GM12873 (cell line): ENCODE measurements around the gene GRIN2A.

Experiments used
- TF ChIP-seq, protein P1 (sequence below): IDR thresholded peaks from 2 replicates; pipeline ENCODE4 v1.5.1; 2012; ENCODE audit warnings: low read depth, mild to moderate bottlenecking, moderate library complexity, low read length, control low read depth; ENCODE audit not compliant: insufficient read depth; ENCODE audit errors: missing control alignments

GRIN2A gene

GRCh38 chr16:9816644-9817043 is 365.6 kb downstream of the GRIN2A start:
- TF ChIP-seq, protein P1, sequence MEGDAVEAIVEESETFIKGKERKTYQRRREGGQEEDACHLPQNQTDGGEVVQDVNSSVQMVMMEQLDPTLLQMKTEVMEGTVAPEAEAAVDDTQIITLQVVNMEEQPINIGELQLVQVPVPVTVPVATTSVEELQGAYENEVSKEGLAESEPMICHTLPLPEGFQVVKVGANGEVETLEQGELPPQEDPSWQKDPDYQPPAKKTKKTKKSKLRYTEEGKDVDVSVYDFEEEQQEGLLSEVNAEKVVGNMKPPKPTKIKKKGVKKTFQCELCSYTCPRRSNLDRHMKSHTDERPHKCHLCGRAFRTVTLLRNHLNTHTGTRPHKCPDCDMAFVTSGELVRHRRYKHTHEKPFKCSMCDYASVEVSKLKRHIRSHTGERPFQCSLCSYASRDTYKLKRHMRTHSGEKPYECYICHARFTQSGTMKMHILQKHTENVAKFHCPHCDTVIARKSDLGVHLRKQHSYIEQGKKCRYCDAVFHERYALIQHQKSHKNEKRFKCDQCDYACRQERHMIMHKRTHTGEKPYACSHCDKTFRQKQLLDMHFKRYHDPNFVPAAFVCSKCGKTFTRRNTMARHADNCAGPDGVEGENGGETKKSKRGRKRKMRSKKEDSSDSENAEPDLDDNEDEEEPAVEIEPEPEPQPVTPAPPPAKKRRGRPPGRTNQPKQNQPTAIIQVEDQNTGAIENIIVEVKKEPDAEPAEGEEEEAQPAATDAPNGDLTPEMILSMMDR = no peak

DNA sequence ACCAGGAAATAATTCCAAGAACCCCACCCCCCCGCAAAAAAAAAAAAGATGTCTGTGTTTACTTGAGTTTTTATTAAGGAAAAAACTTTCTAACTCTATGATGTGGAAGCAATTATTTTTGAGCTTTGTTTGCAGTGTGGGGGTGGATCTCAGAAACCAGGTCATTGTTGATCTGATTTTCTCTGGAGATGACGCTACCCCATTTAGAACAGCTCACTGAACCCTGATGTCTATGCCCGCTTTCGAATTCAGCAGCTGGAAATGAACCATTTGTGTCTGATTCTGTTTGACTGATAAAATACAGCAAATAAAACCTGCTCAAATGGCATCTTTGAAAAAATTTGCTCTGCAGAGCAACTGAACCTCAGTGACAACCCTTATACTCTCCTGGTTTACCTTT is 368.6 kb downstream of the GRIN2A start:
- TF ChIP-seq, protein P1 = no peak

DNA sequence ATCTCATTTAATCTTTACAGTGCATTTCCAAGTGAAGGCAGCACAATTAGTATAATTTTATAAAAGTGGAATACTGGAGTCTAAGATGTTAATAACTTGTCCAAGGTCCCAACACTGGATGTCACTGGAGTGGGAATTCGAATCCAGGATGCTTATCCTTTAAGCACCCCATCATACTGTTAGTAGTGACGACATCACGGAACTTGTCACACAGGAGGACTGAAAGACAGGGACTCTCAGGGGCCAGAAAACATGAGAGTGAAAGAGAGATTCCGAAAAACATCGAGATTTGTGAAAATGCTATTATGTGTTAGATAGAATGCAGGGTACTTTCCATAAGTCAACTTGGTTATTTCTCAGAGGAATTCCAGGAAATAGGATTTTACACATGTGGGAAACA is 374.0 kb downstream of the GRIN2A start:
- TF ChIP-seq, protein P1 = no peak

DNA sequence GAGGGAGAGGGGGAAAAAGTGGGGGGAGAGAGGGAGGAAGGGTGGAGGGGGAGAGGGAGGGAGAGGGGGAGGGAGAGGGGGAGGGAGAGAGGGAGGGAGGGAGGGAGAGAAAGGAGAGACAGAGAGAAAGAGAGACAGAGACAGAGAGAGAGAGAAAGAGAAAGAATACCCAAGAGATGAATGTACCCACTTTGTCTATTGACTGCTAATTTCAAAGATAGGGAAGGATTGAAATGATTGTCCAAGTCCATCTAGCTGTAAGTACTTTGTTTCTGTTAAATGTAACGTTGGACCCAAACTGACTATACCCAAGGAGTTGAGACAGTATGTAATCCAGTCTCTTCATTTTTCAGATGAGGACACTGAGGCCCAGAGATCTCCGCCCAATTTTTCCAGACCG is 374.9 kb downstream of the GRIN2A start:
- TF ChIP-seq, protein P1 = no peak

DNA sequence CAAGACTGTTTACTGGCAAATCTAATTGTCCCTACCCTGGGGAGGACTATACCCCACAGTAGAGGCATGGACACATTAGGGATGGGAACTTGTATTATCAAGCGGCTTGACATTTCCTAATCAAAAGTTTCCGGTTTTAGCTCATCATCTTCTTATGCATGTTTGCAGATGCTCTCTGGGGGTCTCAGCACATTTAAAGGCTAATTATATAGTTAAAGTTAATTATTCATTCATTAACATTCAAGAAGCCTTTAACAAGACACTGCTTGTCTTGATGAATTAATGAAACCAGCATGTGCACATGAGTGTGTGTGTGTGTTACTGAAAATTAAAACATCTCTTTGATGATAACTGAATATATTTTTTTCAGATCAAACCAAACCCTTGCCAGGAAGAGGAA is 377.1 kb downstream of the GRIN2A start:
- TF ChIP-seq, protein P1 = no peak

GRCh38 chr16:9802160-9802559 is 380.1 kb downstream of the GRIN2A start:
- TF ChIP-seq, protein P1 = no peak

GRCh38 chr16:9801651-9802050 is 380.6 kb downstream of the GRIN2A start:
- TF ChIP-seq, protein P1 = no peak
